AG10803 (cell line): Measurements from ENCODE around the gene GRID1.
A peak's percentile ranks its signal among the peaks of the same experiment; 100 is the strongest.

Experiments
- DNase-seq: peaks from one replicate; pipeline ENCODE4 v3.0.0; 2010; ENCODE audit warnings: low read depth
- H3K4me3 ChIP-seq: 2 replicates; pipeline ENCODE4 v1.5.1; 2011; ENCODE audit warnings: mild to moderate bottlenecking, low read length, control low read depth
- TF ChIP-seq, protein P1 (sequence below): conservative IDR thresholded peaks from 2 replicates; pipeline ENCODE4 v1.5.1; 2011; ENCODE audit warnings: mild to moderate bottlenecking, low read length, control low read depth, inconsistent platforms

Gene GRID1

DNA sequence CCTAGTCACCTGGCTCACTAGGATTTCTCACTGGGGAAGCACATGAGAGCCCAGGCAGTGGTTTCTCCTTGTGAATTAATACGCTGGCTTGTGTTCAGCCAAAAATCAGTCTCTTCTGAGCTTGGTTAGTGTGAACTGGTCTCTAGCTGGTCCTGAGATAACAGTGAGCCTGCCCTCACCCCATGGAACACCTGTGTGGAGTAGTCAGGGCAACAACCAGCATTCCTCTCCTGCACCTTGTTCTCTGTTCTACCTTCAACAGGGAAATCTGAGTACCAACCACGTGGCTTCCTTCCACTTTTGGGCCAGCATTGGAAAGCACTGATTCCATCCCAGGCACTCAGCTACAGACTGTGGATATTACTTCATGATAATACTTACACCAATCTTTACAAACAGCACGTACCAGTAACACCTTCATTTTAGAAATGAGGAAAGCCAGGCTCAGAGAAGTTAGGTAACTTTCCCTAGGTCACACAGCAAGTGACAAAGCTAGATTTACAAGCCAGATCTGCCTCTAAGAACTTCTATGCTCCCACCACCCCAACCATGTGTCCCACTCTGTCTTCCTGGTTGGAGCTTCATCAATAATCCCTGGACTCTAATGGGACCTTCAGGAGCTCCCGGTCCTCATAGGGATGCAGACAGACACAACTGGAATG is 106.6 kb downstream of the GRID1 start:
- no peak for DNase-seq
- TF ChIP-seq, protein P1, sequence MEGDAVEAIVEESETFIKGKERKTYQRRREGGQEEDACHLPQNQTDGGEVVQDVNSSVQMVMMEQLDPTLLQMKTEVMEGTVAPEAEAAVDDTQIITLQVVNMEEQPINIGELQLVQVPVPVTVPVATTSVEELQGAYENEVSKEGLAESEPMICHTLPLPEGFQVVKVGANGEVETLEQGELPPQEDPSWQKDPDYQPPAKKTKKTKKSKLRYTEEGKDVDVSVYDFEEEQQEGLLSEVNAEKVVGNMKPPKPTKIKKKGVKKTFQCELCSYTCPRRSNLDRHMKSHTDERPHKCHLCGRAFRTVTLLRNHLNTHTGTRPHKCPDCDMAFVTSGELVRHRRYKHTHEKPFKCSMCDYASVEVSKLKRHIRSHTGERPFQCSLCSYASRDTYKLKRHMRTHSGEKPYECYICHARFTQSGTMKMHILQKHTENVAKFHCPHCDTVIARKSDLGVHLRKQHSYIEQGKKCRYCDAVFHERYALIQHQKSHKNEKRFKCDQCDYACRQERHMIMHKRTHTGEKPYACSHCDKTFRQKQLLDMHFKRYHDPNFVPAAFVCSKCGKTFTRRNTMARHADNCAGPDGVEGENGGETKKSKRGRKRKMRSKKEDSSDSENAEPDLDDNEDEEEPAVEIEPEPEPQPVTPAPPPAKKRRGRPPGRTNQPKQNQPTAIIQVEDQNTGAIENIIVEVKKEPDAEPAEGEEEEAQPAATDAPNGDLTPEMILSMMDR = no peak
- H3K4me3 ChIP-seq = no peak overlapping the region

DNA sequence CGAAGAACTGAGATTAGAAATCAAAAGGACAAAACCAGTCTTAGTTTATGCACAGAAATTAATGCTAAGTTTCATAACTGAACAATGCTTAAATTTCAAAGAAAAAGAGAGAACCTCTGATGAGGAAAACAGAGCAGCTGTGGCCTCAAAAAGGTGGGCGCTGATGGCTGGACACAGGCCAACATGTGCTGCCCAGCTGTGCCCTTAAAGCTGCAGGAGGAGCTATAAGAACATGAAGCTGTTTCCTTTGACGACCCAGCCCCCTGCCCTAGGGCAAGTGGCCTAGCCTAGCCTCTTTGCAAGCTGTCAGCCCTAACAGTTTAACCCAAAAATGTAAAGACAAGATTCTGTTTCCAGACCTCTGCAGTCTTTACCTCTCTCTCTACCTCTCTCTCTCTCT is 107.7 kb downstream of the GRID1 start:
- TF ChIP-seq, protein P1 = no peak
- H3K4me3 ChIP-seq = no peak overlapping the region
- no peak for DNase-seq

DNA sequence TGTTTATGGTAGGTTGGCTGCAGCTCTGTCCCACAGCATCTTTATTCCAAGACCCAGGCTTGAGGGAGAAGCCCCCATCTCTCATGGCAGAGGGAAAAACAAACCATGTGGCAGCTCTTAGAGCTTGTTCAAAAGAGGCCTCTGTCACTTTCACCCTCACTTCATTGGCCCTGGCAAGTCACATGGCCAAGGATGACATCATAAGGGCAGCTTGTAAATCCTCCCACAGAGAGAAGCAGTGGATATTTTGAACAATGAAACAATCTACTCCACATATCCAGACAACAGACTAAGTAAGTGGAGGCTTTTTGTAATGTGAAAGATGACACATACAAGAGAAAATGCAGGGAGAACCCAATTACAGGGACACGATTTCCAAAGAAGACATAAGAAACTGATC is 108.1 kb downstream of the GRID1 start:
- DNase-seq = peak; percentile 17

DNA sequence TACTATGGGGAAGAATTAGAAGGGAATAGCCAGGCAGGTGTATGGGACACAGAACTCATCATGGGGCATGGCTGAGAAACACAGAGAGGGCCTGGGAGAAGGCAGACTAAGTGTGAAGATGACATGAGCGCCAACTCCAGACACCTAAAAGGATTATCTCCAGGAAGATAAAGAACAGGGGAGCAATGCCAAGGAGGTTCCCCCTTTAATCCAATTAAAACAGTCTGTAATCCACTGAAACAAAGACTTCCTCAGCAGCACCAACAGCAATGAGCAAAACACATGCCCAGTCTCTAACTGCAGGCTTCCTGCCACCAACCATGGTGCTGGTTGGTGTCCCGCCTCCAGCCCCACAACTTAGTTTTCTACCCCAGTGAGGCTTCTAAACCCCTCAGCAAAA is 108.9 kb downstream of the GRID1 start:
- no peak overlapping the region for H3K4me3 ChIP-seq
- no peak for DNase-seq
- TF ChIP-seq, protein P1 = no peak

More for the DNA sequence above, 108.1 kb downstream of the GRID1 start:
- TF ChIP-seq, protein P1 = no peak
- no peak overlapping the region for H3K4me3 ChIP-seq

DNA sequence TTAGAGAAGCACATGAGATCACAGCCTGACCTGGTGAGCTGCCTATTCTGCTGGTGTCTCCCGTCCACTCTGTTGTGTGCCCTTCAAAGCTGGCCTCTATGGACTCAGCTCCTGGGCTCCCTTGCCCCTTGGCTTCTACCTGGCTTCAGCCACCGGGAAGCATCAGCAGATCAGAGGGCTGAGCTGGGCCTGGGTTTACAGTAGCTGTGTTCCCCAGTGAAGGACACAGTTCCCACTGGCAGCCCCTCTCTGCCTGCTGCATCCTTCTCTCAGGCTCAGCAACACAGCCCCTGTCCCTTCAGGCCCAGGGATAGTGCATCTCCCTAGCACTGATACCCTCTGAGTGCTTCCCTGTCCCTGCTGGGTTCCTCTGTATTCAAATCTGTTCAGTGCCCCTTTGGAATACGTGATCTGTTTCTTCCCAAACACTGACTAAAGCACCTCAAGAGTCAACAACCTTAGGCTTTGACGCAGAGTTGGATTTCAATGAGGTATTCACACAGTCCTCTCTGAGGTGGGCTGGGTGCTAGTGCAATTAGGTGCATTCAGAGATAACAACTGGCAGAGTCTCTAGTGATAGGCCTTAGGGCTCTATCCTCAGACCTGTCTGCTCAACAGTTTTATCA is 109.8 kb downstream of the GRID1 start:
- no peak overlapping the region for H3K4me3 ChIP-seq
- DNase-seq = no peak
- TF ChIP-seq, protein P1 = no peak

DNA sequence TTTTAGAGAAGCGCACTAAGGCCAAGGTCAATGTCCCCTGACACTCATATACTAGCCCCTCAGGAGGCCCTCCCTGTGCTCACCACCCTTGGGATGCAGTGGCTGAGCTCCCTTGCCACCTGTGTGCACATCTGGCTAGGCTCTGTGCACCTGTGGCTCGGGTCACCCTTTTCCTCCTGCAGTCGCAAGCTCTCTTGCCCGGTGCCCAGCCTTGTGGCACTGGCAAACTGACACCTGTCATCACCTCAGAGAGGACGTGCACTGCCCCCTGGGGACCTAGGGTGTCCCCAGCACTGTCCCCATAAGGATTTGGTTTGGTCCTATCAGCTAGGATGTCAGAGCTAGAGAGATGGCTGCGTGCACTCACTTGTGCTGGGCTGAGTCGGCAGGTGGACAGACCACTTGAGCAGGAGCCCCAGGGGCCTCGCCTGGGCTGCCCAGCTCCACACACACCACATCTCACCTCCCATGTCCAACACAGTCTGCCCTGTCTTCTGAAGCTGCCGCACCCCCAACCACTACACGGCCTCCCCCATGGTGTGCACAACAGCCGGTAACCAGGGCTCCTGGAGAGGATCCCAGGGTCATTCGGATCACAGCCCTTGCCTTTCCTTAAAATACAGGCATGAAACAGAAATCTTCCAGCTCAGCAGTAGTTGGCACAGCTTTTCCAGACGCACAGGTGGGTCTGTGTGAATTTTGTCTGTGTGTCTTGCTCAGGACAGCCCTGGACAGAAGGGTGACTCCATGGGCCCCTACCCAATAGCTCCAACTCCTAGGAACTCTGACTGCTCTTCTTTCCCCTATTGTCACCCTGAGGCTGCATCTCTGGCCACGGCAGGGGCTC is 111.0 kb downstream of the GRID1 start:
- no peak overlapping the region for H3K4me3 ChIP-seq
- no peak for DNase-seq
- TF ChIP-seq, protein P1 = no peak
